A549 (cell line): ENCODE results near the gene ARHGAP22. TPM values are rescaled to one million over a fixed set of nuclear protein-coding genes. Genes with fewer than 3 reads are reported as not detected.

Source experiments
- ATAC-seq, 2 experiments: fragments of 200-7000 bp in 1 of 2; fragments of >200 bp in 1 of 2; cut with Nextera tagmentation in 1 of 2; cut with Tn5 transposase in 1 of 2; 3 replicates each; pipeline versions ENCODE4 v1.8.0 to v1.9.1; 2018 to 2020; ENCODE audit warnings: mild to moderate bottlenecking in 1 of 2, moderate library complexity in 1 of 2
- CTCF ChIA-PET: fragments of 300-600 bp; sonication (Branson Sonifier 250); formaldehyde crosslinking; extraction: SDS; loops from one replicate; lab custom pipeline; 2021; ENCODE audit warnings: antibody characterized with exemption, inconsistent platforms; lab: Yijun Ruan, JAX
- POLR2A ChIA-PET: fragments of 350-600 bp; formaldehyde crosslinking; extraction: SDS; loops from one replicate; lab custom pipeline; 2021; ENCODE audit warnings: antibody characterized with exemption, inconsistent platforms; lab: Yijun Ruan, JAX
- DNase-seq, 2 experiments: peaks; one replicate each; pipeline versions ENCODE4 v3.0.0 to v3.0.0-alpha.2; 2011 to 2016; ENCODE audit warnings: low read depth in 1 of 2, low spot score in 1 of 2
- FAIRE-seq: peaks from 2 replicates; lab custom pipeline; 2011; peaks lifted over from hg19 to GRCh38; lab: Jason Lieb, UNC
- H3K27ac ChIP-seq, 2 experiments: fragments of >200 bp; sonication (Bioruptor Twin); formaldehyde crosslinking; 3 replicates each; pipeline ENCODE4 v1.5.1; 2016 to 2017
- H3K4me1 ChIP-seq: fragments of >200 bp; sonication (Bioruptor Twin); formaldehyde crosslinking; 3 replicates; pipeline ENCODE4 v1.6.1; 2016
- H3K4me2 ChIP-seq: fragments of >200 bp; sonication (Bioruptor Twin); formaldehyde crosslinking; 3 replicates; pipeline ENCODE4 v1.6.1; 2016
- H3K4me3 ChIP-seq: fragments of >200 bp; sonication (Bioruptor Twin); formaldehyde crosslinking; 3 replicates; pipeline ENCODE4 v1.5.1; 2016
- H3K9me3 ChIP-seq: fragments of >200 bp; sonication (Bioruptor Twin); formaldehyde crosslinking; 3 replicates; pipeline ENCODE4 v1.6.1; 2016
- CEBPB ChIP-seq, 2 experiments: fragments of >200 bp in 1 of 2; sonication (Bioruptor Twin) in 1 of 2; formaldehyde crosslinking in 1 of 2; IDR thresholded peaks; 2 replicates each; pipeline ENCODE4 v1.6.1; 2012 to 2016
- E2F6 ChIP-seq: IDR thresholded peaks from 2 replicates; pipeline ENCODE4 v1.6.1; 2012; ENCODE audit warnings: low read depth, borderline replicate concordance
- ELK1 ChIP-seq: fragments of 150-350 bp; IDR thresholded peaks from 2 replicates; pipeline ENCODE4 v1.6.1; 2014; ENCODE audit warnings: low read depth, mild to moderate bottlenecking, low read length
- ESRRA ChIP-seq: fragments of 150-350 bp; IDR thresholded peaks from 2 replicates; pipeline ENCODE4 v1.6.1; 2014; ENCODE audit warnings: mild to moderate bottlenecking, low read length, borderline replicate concordance
- HES2 ChIP-seq: fragments of >200 bp; sonication (Bioruptor Twin); formaldehyde crosslinking; IDR thresholded peaks from 2 replicates; pipeline ENCODE4 v1.6.1; 2016
- HEYL ChIP-seq: fragments of 250-450 bp; sonication (Bioruptor Pico); IDR thresholded peaks from 2 replicates; pipeline ENCODE4 v1.8.0; 2021; ENCODE audit warnings: mild to moderate bottlenecking, moderate library complexity
- HMGXB4 ChIP-seq: fragments of 250-450 bp; sonication (Bioruptor Pico); IDR thresholded peaks from 2 replicates; pipeline ENCODE4 v1.5.0; 2021; ENCODE audit warnings: mild to moderate bottlenecking, moderate library complexity, borderline replicate concordance
- HOXB5 ChIP-seq: fragments of 250-450 bp; sonication (Bioruptor Pico); IDR thresholded peaks from 2 replicates; pipeline ENCODE4 v1.5.0; 2020; ENCODE audit warnings: mild to moderate bottlenecking, moderate library complexity
- JUN ChIP-seq, 2 experiments: fragments of >200 bp; sonication (Bioruptor Twin); formaldehyde crosslinking; IDR thresholded peaks; 2 replicates in 1 of 2; 3 replicates in 1 of 2; pipeline ENCODE4 v1.6.1; 2016 to 2017
- JUNB ChIP-seq: fragments of >200 bp; sonication (Bioruptor Twin); formaldehyde crosslinking; IDR thresholded peaks from 2 replicates; pipeline ENCODE4 v1.6.1; 2016
- KDM1A ChIP-seq: fragments of 200-600 bp; sonication (generic); IDR thresholded peaks from 2 replicates; pipeline ENCODE4 v1.6.1; 2016; ENCODE audit warnings: low read depth, mild to moderate bottlenecking
- MAFK ChIP-seq: fragments of 450-650 bp; IDR thresholded peaks from 2 replicates; pipeline ENCODE4 v1.6.1; 2014; ENCODE audit not compliant: partially characterized antibody
- MYC ChIP-seq: IDR thresholded peaks from 2 replicates; pipeline ENCODE4 v1.6.1; 2012; ENCODE audit warnings: mild to moderate bottlenecking, inconsistent platforms, low read length, improper control_type of control experiment, borderline replicate concordance
- NR3C1 ChIP-seq: fragments of >200 bp; sonication (Bioruptor Twin); formaldehyde crosslinking; IDR thresholded peaks from 3 replicates; pipeline ENCODE4 v1.6.1; 2017
- PBX3 ChIP-seq: IDR thresholded peaks from 2 replicates; pipeline ENCODE4 v1.6.1; 2012
- PHF8 ChIP-seq: fragments of 200-600 bp; sonication (generic); IDR thresholded peaks from 2 replicates; pipeline ENCODE4 v1.6.1; 2016; ENCODE audit warnings: low read depth, mild to moderate bottlenecking, antibody characterized with exemption, moderate library complexity, borderline replicate concordance
- POLR2A ChIP-seq: IDR thresholded peaks from 2 replicates; pipeline ENCODE4 v1.6.1; 2012; ENCODE audit warnings: mild to moderate bottlenecking, low read length
- POLR2AphosphoS2 ChIP-seq: conservative IDR thresholded peaks from 2 replicates; pipeline ENCODE4 v1.6.1; 2012; ENCODE audit warnings: low read length, improper control_type of control experiment, inconsistent platforms
- RAD21 ChIP-seq, 2 experiments: fragments of >200 bp in 1 of 2; sonication (Bioruptor Twin) in 1 of 2; formaldehyde crosslinking in 1 of 2; IDR thresholded peaks in 1 of 2; conservative IDR thresholded peaks in 1 of 2; 2 replicates in 1 of 2; 3 replicates in 1 of 2; pipeline ENCODE4 v1.6.1; 2012 to 2018; ENCODE audit warnings: inconsistent platforms in 1 of 2
- RARB ChIP-seq: fragments of 250-450 bp; sonication (Bioruptor Pico); IDR thresholded peaks from 2 replicates; pipeline ENCODE4 v1.8.0; 2021; ENCODE audit warnings: mild to moderate bottlenecking, moderate library complexity
- REST ChIP-seq: fragments of 200-600 bp; sonication (generic); IDR thresholded peaks from 2 replicates; pipeline ENCODE4 v1.6.1; 2016; ENCODE audit warnings: antibody characterized with exemption, mild to moderate bottlenecking, moderate library complexity
- RNF2 ChIP-seq: fragments of 200-600 bp; sonication (generic); IDR thresholded peaks from 2 replicates; pipeline ENCODE4 v1.6.1; 2016; ENCODE audit warnings: low read depth, mild to moderate bottlenecking, antibody characterized with exemption, moderate library complexity, borderline replicate concordance
- SREBF2 ChIP-seq: fragments of 450-650 bp; IDR thresholded peaks from 2 replicates; pipeline ENCODE4 v1.6.1; 2014; ENCODE audit warnings: mild to moderate bottlenecking, moderate library complexity
- TFCP2L1 ChIP-seq: fragments of 250-450 bp; sonication (Bioruptor Pico); IDR thresholded peaks from 2 replicates; pipeline ENCODE4 v1.5.0; 2021; ENCODE audit warnings: mild to moderate bottlenecking
- ZFP36 ChIP-seq: fragments of 450-650 bp; IDR thresholded peaks from 2 replicates; pipeline ENCODE4 v1.6.1; 2014; ENCODE audit warnings: borderline replicate concordance; ENCODE audit not compliant: partially characterized antibody
- whole genome bisulfite sequencing: methylation state at CpG from one replicate; pipeline ENCODE4 v1.1.6; 2017; ENCODE audit errors: missing lambda C conversion rate; 5-methylcytosine and 5-hydroxymethylcytosine counted together
- polyA plus RNA-seq, 4 experiments: library from polyadenylated mRNA; depleted of rRNA in 3 of 4; stranded (reverse); fragments of >200 nt; fragmentation: RNase III in 1 of 4; extraction: RNeasy Plus Mini Kit Qiagen cat#74134 plus additional on column Dnase treatment in 1 of 4; gene quantifications; 2 replicates in 3 of 4; 3 replicates in 1 of 4; pipeline ENCODE4 v1.2.3, GENCODE V29; 2011 to 2017

The ARHGAP22 gene
- polyA plus RNA-seq, 2 of the 4 experiments (the other 2 are of a cell fraction) = 1.9 to 3.2 TPM

GRCh38 chr10:48460182-48460581, 144.7 kb downstream of the ARHGAP22 start (continued):
- no peak for TF ChIP-seq HEYL (CRISPR knock-in tag)
- TF ChIP-seq CEBPB (IDR thresholded peaks at IDR 0.05) = no peak
- TF ChIP-seq NR3C1 = no peak
- TF ChIP-seq TFCP2L1 (CRISPR knock-in tag) = no peak
- TF ChIP-seq, all 56 proteins: peak for 0

- ATAC-seq (no peak), DNase-seq (no peak), FAIRE-seq (no peak)
- 84% methylated on average over 14 of the region's 23 CpGs for WGBS
- ChIA-PET POLR2A (no interaction called here), CTCF (no interaction called here)
- no peaks in the 10 kb centered on the region for H3K9me3 ChIP-seq
- H3K27ac ChIP-seq = no peak overlapping the region
- H3K4me3 ChIP-seq = no peak overlapping the region
- no peak for TF ChIP-seq POLR2AphosphoS2
- TF ChIP-seq MYC = no peak
- no peak for TF ChIP-seq ESRRA
- TF ChIP-seq KDM1A = no peak
- no peak for TF ChIP-seq E2F6
- no peak for TF ChIP-seq SREBF2
- no peak for TF ChIP-seq RAD21 (conservative IDR thresholded peaks at IDR 0.05 in 1 of 2, IDR thresholded peaks at IDR 0.05 in 1 of 2)
- no peak for TF ChIP-seq MAFK
- TF ChIP-seq RNF2 = no peak
- TF ChIP-seq PHF8 = no peak
- TF ChIP-seq PBX3 = no peak
- TF ChIP-seq ELK1 = no peak
- TF ChIP-seq JUNB = no peak
- TF ChIP-seq POLR2A = no peak
- TF ChIP-seq ZFP36 = no peak
- H3K4me1 ChIP-seq = no peaks in the 10 kb centered on the region
- H3K4me2 ChIP-seq = no peak overlapping the region
These were observed 145.4 kb downstream of the ARHGAP22 start for GRCh38 chr10:48459270-48460150.

GRCh38 chr10:48458662-48459048, 146.2 kb downstream of the ARHGAP22 start:
- WGBS = 87% methylated on average over 4 of the region's 6 CpGs
- no peaks in the 10 kb centered on the region for H3K9me3 ChIP-seq
- POLR2A ChIA-PET = no interaction called here
- H3K4me3 ChIP-seq = no peak overlapping the region
- H3K4me1 ChIP-seq = no peaks in the 10 kb centered on the region
- DNase-seq = no peak
- CTCF ChIA-PET = interaction anchor here (1.0 kb wide), 1 partner anchor 7 kb away, joined by 4 read pairs; no protein-coding TSS in a partner anchor
- no peak for FAIRE-seq
- no peak overlapping the region for H3K27ac ChIP-seq
- H3K4me2 ChIP-seq = no peak overlapping the region
- ATAC-seq = no peak
- TF ChIP-seq RNF2 (no peak), HMGXB4 (no peak), HOXB5 (CRISPR knock-in tag) (no peak), REST (no peak), JUN (IDR thresholded peaks at IDR 0.05) (no peak), POLR2AphosphoS2 (no peak), MAFK (no peak), RARB (CRISPR knock-in tag) (no peak), HES2 (no peak)
